Effector CD4-positive, alpha-beta T cell (primary cell): ENCODE results near the gene LYPD4.
A peak's percentile ranks its signal among the peaks of the same experiment; 100 is the strongest.
"Not testable (repeated sequence)": the region's sequence is repeated elsewhere in the genome, so short reads cannot be mapped to it uniquely, and the experiment has no call there.

ENCODE experiments used
- DNase-seq: peaks from one replicate; pipeline ENCODE4 v3.0.0-alpha.2; 2020

Gene LYPD4

GRCh38 chr19:41796901-41797300 lies 47.6 kb downstream of the LYPD4 start:
- DNase-seq, result no peak

DNA sequence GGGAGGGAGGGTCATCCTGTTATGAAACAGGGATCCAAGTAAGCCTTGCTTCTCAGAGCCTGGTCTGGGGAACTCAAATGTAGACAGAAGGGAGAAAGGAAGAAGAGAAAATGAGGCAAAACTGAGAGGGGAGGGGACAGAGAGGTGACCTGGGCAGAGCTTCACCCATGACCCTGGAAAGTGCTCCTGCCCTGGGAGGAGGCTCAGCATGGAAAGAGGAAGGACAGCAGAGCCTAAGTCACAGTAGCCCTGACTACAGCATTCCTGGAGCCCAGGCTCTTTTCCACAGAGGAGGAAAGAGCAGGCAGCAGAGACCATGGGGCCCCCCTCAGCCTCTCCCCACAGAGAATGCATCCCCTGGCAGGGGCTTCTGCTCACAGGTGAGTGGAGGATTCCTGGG lies 48.1 kb downstream of the LYPD4 start, which contains the start of gene CEACAM3:
Gene CEACAM3, plus strand, starts transcription at position 226 of the 400 bp plus-strand sequence. Its CDS starts 91 bp downstream, at position 317.
- DNase-seq, result no peak

- DNase-seq, result peak; percentile 53
These were observed 49.4 kb downstream of the LYPD4 start for GRCh38 chr19:41795031-41795461.

DNA sequence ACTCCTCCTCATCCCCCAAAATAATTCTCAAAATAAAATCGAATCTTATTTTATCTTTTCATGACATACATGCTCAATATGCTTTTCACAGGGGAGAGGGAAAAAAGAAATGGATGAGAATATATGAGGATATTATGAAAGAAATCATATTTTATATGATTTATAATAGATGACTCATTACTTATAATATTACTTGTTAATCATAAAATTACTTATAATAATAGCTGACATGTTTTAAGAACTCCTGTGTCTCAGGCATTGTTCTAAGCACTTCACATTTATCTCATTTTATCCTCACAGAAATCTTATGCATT lies 51.1 kb downstream of the LYPD4 start:
- no peak for DNase-seq

DNA sequence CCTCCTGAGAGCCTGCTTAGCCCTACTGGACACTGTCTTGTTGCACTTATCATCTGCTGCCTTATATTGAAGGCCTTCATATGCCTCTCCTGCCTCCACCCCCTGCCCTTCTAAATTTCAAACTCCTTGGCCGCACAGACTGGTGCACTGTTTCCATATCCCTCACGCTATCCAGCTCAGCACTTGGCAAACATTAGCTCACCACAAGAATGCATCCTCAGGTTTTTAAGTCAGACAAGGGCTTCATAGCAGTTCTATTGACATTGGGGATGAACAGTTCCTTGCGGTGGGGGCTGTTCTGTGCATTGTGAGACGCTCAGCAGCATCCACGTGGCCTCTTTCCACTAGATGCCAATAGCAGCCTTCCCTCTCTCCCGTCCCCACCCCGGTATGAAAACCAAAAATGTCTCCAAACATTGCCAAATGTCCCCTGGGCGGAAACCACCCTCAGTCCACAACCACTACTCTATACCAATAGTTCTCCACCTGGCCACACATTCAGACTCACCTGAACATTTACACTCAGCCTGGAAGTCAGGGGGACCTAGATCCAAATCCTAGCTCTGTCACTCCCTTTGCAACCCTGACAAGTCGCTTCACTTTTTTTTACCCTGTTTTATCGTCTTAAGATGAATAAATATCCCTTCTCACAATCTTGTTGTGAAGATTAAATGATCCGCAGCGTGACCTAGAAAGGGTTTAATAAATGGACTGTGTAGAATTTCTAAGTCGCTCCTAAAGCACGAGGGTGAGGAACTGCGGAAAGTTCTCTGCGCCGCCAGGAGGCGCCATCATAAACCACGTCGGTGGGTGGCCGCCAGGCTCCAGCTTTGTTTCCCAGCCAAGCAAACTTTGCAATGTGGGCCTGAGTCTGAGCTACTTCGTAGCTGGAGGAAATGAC lies 51.7 kb downstream of the LYPD4 start:
- peak; percentile 28 for DNase-seq

DNA sequence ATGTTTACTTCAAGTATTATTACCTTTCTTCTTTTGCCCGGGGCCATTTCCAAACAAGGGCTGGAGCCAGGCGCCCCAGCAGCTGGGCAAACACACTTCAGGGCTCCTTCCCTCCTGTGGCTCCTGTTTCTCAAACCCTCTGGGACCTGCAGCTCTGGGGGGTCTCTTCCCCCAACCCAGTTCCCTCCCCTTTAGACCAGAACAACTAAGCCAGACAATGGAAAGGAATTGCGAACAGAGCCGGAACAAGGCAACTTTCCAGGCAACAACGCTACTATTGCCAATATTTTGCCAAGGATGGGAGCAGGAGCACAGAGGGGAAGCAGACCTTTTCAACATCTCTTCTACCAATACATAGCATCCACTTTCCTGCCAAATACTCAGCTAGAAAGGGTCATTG lies 55.4 kb downstream of the LYPD4 start:
- not testable (repeated sequence) for DNase-seq

GRCh38 chr19:41788518-41788917 lies 56.0 kb downstream of the LYPD4 start:
- DNase-seq, result not testable (repeated sequence)
